Measurements from ENCODE around the gene TC2N.
"Not testable (repeated sequence)": the region's sequence is repeated elsewhere in the genome, so short reads cannot be mapped to it uniquely, and the experiment has no call there.

The TC2N gene

DNA sequence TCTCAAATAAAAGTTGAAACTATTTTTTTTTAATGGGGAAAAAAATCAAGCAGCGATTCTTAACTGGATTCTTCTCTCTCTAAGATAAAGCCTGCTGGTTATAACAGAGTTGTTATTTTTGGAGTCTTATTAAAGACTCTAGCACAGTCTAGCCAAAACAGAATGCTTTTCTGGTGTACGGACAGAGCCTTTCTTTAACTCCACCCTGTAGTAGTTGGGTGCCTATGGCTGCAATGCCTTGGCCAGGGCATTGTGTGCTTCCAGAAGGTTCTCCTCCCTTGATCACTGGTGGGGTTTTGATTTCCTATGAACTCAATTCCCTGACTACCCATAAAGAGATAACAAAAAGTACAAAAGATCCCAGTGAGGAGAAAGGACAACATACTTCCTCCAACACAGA is 35.7 kb upstream of the TC2N start:
- H3K4me3 ChIP-seq (ENCODE audit: insufficient read length, low read depth) = no peak overlapping the region
- H3K27me3 ChIP-seq (ENCODE audit: insufficient read depth, insufficient read length) = no peaks in the 10 kb centered on the region
- H3K9ac ChIP-seq (ENCODE audit: insufficient read length, low read depth) = no peak overlapping the region
- H3K9me3 ChIP-seq (ENCODE audit: insufficient read depth, low read length) = no peaks in the 10 kb centered on the region
- DNase-seq (ENCODE audit: low read depth, low spot score) = no peak
- no peak for TF ChIP-seq ZNF274 (IDR thresholded peaks at IDR 0.05; ENCODE audit: low read depth, low read length)
- no peak for TF ChIP-seq YY1 (IDR thresholded peaks at IDR 0.05; ENCODE audit: insufficient read depth, insufficient read length)
- TF ChIP-seq SUZ12 (IDR thresholded peaks at IDR 0.05; ENCODE audit: extremely low read depth, insufficient read depth, insufficient read length) = no peak
- no peaks in the 10 kb centered on the region for H3K4me1 ChIP-seq (ENCODE audit: insufficient read depth, insufficient read length)
- no peaks in the 10 kb centered on the region for H3K36me3 ChIP-seq (ENCODE audit: insufficient read depth, insufficient read length, low read length)

GRCh38 chr14:91902336-91902735 is 35.0 kb upstream of the TC2N start:
- H3K4me1 ChIP-seq (ENCODE audit: insufficient read depth, insufficient read length) = no peaks in the 10 kb centered on the region
- no peaks in the 10 kb centered on the region for H3K27me3 ChIP-seq (ENCODE audit: insufficient read depth, insufficient read length)
- no peak for DNase-seq (ENCODE audit: low read depth, low spot score)
- no peak overlapping the region for H3K9ac ChIP-seq (ENCODE audit: insufficient read length, low read depth)
- H3K36me3 ChIP-seq (ENCODE audit: insufficient read depth, insufficient read length, low read length) = no peaks in the 10 kb centered on the region
- no peak for TF ChIP-seq SUZ12 (IDR thresholded peaks at IDR 0.05; ENCODE audit: extremely low read depth, insufficient read depth, insufficient read length)
- no peak for TF ChIP-seq ZNF274 (IDR thresholded peaks at IDR 0.05; ENCODE audit: low read depth, low read length)
- no peak for TF ChIP-seq YY1 (IDR thresholded peaks at IDR 0.05; ENCODE audit: insufficient read depth, insufficient read length)
- H3K9me3 ChIP-seq (ENCODE audit: insufficient read depth, low read length) = no peaks in the 10 kb centered on the region
- H3K4me3 ChIP-seq (ENCODE audit: insufficient read length, low read depth) = no peak overlapping the region

DNA sequence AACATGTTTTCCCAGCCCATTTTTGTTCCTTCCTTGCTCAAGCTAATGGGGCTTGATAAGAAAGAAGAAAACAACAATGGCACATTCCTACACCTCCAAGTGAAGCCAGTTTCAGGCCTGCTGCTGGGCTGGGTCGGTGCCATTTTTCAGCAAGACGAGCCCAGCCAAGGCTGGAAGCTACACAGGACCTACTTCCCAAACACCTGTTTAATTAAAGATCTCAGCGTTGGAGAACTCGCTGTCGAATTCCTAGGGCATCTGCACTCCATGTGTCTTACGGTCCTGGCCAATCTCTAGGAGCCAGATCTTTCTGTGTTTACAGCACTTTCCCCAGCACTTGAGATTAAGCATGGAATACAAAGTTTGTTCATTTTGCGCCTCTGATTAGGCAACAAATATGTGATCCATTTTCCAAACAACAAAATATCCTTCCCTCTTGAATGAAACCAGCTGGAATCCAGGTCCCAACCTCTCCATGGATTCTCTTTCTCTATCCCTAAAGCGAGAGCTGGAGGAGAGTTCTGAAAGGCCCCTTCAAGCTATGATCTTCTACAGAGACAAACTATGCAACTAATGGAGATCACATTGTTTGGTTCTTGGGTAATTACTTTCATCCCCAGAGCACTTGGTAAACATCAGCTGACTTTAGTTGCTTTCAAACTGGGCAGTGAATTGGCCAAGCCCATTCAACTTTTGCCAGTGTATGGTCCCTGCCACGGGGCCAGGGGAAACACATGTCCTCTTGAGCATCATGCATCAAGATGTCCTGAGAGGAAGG is 34.3 kb upstream of the TC2N start:
- DNase-seq (ENCODE audit: low read depth, low spot score) = no peak
- H3K27me3 ChIP-seq (ENCODE audit: insufficient read depth, insufficient read length) = no peaks in the 10 kb centered on the region

GRCh38 chr14:91899806-91900205 is 32.5 kb upstream of the TC2N start:
- Histone ChIP-seq H3K9me3 (ENCODE audit: insufficient read depth, low read length) (no peaks in the 10 kb centered on the region), H3K27me3 (ENCODE audit: insufficient read depth, insufficient read length) (no peaks in the 10 kb centered on the region), H3K4me3 (ENCODE audit: insufficient read length, low read depth) (no peak overlapping the region), H3K36me3 (ENCODE audit: insufficient read depth, insufficient read length, low read length) (no peaks in the 10 kb centered on the region), H3K9ac (ENCODE audit: insufficient read length, low read depth) (no peak overlapping the region), H3K4me1 (ENCODE audit: insufficient read depth, insufficient read length) (peaks cover 6% of the 10 kb centered on the region)
- DNase-seq (ENCODE audit: low read depth, low spot score) = no peak
- no peak for TF ChIP-seq YY1 (IDR thresholded peaks at IDR 0.05; ENCODE audit: insufficient read depth, insufficient read length)
- no peak for TF ChIP-seq ZNF274 (IDR thresholded peaks at IDR 0.05; ENCODE audit: low read depth, low read length)
- TF ChIP-seq SUZ12 (IDR thresholded peaks at IDR 0.05; ENCODE audit: extremely low read depth, insufficient read depth, insufficient read length) = no peak

More for the DNA sequence above, 34.3 kb upstream of the TC2N start:
- Histone ChIP-seq H3K36me3 (ENCODE audit: insufficient read depth, insufficient read length, low read length) (no peaks in the 10 kb centered on the region), H3K4me1 (ENCODE audit: insufficient read depth, insufficient read length) (peaks cover 4% of the 10 kb centered on the region), H3K9ac (ENCODE audit: insufficient read length, low read depth) (no peak overlapping the region), H3K9me3 (ENCODE audit: insufficient read depth, low read length) (no peaks in the 10 kb centered on the region), H3K4me3 (ENCODE audit: insufficient read length, low read depth) (no peak overlapping the region)
- TF ChIP-seq YY1 (IDR thresholded peaks at IDR 0.05; ENCODE audit: insufficient read depth, insufficient read length) = no peak
- no peak for TF ChIP-seq ZNF274 (IDR thresholded peaks at IDR 0.05; ENCODE audit: low read depth, low read length)
- no peak for TF ChIP-seq SUZ12 (IDR thresholded peaks at IDR 0.05; ENCODE audit: extremely low read depth, insufficient read depth, insufficient read length)

- H3K27me3 ChIP-seq (ENCODE audit: insufficient read depth, insufficient read length) = no peaks in the 10 kb centered on the region
- TF ChIP-seq SUZ12 (IDR thresholded peaks at IDR 0.05; ENCODE audit: extremely low read depth, insufficient read depth, insufficient read length) (no peak), ZNF274 (IDR thresholded peaks at IDR 0.05; ENCODE audit: low read depth, low read length) (no peak), YY1 (IDR thresholded peaks at IDR 0.05; ENCODE audit: insufficient read depth, insufficient read length) (no peak)
- H3K4me1 ChIP-seq (ENCODE audit: insufficient read depth, insufficient read length) = peaks cover 6% of the 10 kb centered on the region
- no peaks in the 10 kb centered on the region for H3K9me3 ChIP-seq (ENCODE audit: insufficient read depth, low read length)
- no peaks in the 10 kb centered on the region for H3K36me3 ChIP-seq (ENCODE audit: insufficient read depth, insufficient read length, low read length)
- no peak overlapping the region for H3K9ac ChIP-seq (ENCODE audit: insufficient read length, low read depth)
- DNase-seq (ENCODE audit: low read depth, low spot score) = no peak
- no peak overlapping the region for H3K4me3 ChIP-seq (ENCODE audit: insufficient read length, low read depth)
Observed at GRCh38 chr14:91899213-91899612, 31.9 kb upstream of the TC2N start.

DNA sequence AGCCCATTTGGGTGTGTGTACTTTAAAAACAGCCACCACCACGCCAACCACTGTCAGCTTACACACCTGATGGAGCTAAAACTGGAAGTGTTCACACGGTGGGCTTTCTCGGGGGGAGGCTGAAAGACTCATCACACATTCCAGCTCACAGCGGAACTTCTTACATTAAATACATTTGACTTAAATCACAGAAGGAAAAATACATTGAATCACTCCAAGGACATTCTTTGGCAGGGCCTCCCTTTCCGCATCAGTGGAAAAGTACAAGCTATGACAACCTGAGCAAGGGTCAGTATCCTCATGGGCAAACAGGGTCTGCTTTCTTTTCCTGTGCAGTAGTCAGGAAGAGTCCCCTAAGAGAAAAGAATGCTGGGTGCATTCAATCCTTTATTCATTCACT is 31.0 kb upstream of the TC2N start:
- Histone ChIP-seq H3K9ac (ENCODE audit: insufficient read length, low read depth) (no peak overlapping the region), H3K4me1 (ENCODE audit: insufficient read depth, insufficient read length) (peaks cover 6% of the 10 kb centered on the region), H3K36me3 (ENCODE audit: insufficient read depth, insufficient read length, low read length) (no peaks in the 10 kb centered on the region), H3K27me3 (ENCODE audit: insufficient read depth, insufficient read length) (no peaks in the 10 kb centered on the region), H3K4me3 (ENCODE audit: insufficient read length, low read depth) (no peak overlapping the region), H3K9me3 (ENCODE audit: insufficient read depth, low read length) (no peaks in the 10 kb centered on the region)
- TF ChIP-seq ZNF274 (IDR thresholded peaks at IDR 0.05; ENCODE audit: low read depth, low read length) (no peak), YY1 (IDR thresholded peaks at IDR 0.05; ENCODE audit: insufficient read depth, insufficient read length) (no peak), SUZ12 (IDR thresholded peaks at IDR 0.05; ENCODE audit: extremely low read depth, insufficient read depth, insufficient read length) (no peak)
- DNase-seq (ENCODE audit: low read depth, low spot score) = no peak

- H3K9ac ChIP-seq (ENCODE audit: insufficient read length, low read depth); H3K4me1 ChIP-seq (ENCODE audit: insufficient read depth, insufficient read length); H3K4me3 ChIP-seq (ENCODE audit: insufficient read length, low read depth); H3K27me3 ChIP-seq (ENCODE audit: insufficient read depth, insufficient read length); H3K9me3 ChIP-seq (ENCODE audit: insufficient read depth, low read length); H3K36me3 ChIP-seq (ENCODE audit: insufficient read depth, insufficient read length, low read length); DNase-seq (ENCODE audit: low read depth, low spot score): not testable (repeated sequence)
Observed at GRCh38 chr14:91897716-91898115, 30.4 kb upstream of the TC2N start.
